GM10248 (cell line): ENCODE measurements around the gene VPS8.

ENCODE experiments used
- CTCF ChIA-PET: fragments of 300-600 bp; sonication (Branson Sonifier 250); formaldehyde crosslinking; extraction: SDS; loops from one replicate; lab custom pipeline; 2021; ENCODE audit warnings: antibody characterized with exemption; lab: Yijun Ruan, JAX
- POLR2A ChIA-PET: fragments of 350-650 bp; sonication (Branson Sonifier 250); formaldehyde crosslinking; extraction: SDS; loops from one replicate; lab custom pipeline; 2020; ENCODE audit warnings: antibody characterized with exemption; lab: Yijun Ruan, JAX
- DNase-seq: peaks from one replicate; pipeline ENCODE4 v3.0.0; 2012; ENCODE audit errors: extremely low spot score
- CTCF ChIP-seq: IDR thresholded peaks from 2 replicates; pipeline ENCODE4 v1.5.1; 2012; ENCODE audit warnings: mild to moderate bottlenecking, low read depth; ENCODE audit errors: extremely low read depth, missing control alignments, control extremely low read depth

The VPS8 gene

GRCh38 chr3:184769382-184770170 lies 42.4 kb upstream of the VPS8 start:
- ChIA-PET POLR2A (no interaction called here), CTCF (interaction anchor here (1.0 kb wide), 1 partner anchor 9 kb away, joined by 5 read pairs; no protein-coding TSS in a partner anchor)
- DNase-seq: no peak
- no peak for TF ChIP-seq CTCF

- ChIA-PET POLR2A (no interaction called here), CTCF (interaction anchor here (1.0 to 1.5 kb wide), 2 partner anchors 25 to 27 kb away, joined by 3 to 4 read pairs; no protein-coding TSS in a partner anchor)
- DNase-seq: no peak
These were observed 41.4 kb upstream of the VPS8 start for GRCh38 chr3:184770541-184770940.

GRCh38 chr3:184771301-184772127 lies 40.5 kb upstream of the VPS8 start:
- DNase-seq: no peak
- no peak for TF ChIP-seq CTCF
- CTCF ChIA-PET: interaction anchor here (1.0 to 1.5 kb wide), 5 partner anchors 12 to 204 kb away, joined by 3 to 4 read pairs (median 3); no protein-coding TSS in a partner anchor
- POLR2A ChIA-PET: no interaction called here

More at GRCh38 chr3:184770541-184770940, 41.4 kb upstream of the VPS8 start:
- TF ChIP-seq CTCF: no peak

- POLR2A ChIA-PET: no interaction called here
These were observed 39.2 kb upstream of the VPS8 start for GRCh38 chr3:184772667-184773272.

GRCh38 chr3:184773283-184774186 lies 38.4 kb upstream of the VPS8 start:
- POLR2A ChIA-PET: no interaction called here
- CTCF ChIA-PET: interaction anchor here (1.1 to 1.7 kb wide), 2 partner anchors 11 to 15 kb away, joined by 3 read pairs; no protein-coding TSS in a partner anchor
- TF ChIP-seq CTCF: no peak
- DNase-seq: no peak

More at GRCh38 chr3:184772667-184773272, 39.2 kb upstream of the VPS8 start:
- TF ChIP-seq CTCF: no peak
- CTCF ChIA-PET: interaction anchor here (1.1 to 1.3 kb wide), 2 partner anchors 13 to 14 kb away, joined by 3 read pairs; no protein-coding TSS in a partner anchor
- DNase-seq: no peak
